ENCODE results near the gene TRMT112. TPM values are rescaled to one million over a fixed set of nuclear protein-coding genes. Genes with fewer than 3 reads are reported as not detected.

The TRMT112 gene
- total RNA-seq, 6 experiments from 2014 or later, result 246 to 269 (median 261) TPM

DNA sequence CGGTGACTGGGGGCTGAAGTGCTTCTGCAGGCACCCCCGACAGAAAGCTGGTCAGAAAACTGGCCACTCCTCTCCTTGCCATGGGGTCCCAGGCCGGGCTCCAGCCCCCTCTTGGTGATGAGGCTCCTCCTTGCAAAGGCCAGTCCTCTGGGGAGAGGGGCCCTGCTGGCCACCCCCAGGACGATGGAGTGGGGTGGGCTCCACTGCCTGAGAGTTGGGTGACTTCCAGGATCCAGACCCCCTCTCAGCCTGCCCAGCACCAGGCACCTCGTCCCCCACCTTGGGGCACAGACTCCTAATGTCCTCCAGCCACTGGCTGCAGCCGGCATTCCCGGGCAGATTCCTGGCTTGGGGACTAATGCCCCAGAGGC lies 41.2 kb upstream of the TRMT112 start:
- Mint-ChIP-seq H3K4me1 (ENCODE audit: low read depth) (peaks cover 28% of the 10 kb centered on the region), H3K9me3 (no peaks in the 10 kb centered on the region), H3K27me3 (ENCODE audit: insufficient read depth) (peaks cover 2% of the 10 kb centered on the region; the same call in 1 of the 2 replicates), H3K4me3 (peak overlapping the region; percentile 63; the same call in 1 of the 2 replicates), H3K36me3 (ENCODE audit: low read depth) (peaks cover 8% of the 10 kb centered on the region; the same call in 1 of the 2 replicates), H3K27ac (peak overlapping the region; percentile 88)
- TF ChIP-seq, protein P1, sequence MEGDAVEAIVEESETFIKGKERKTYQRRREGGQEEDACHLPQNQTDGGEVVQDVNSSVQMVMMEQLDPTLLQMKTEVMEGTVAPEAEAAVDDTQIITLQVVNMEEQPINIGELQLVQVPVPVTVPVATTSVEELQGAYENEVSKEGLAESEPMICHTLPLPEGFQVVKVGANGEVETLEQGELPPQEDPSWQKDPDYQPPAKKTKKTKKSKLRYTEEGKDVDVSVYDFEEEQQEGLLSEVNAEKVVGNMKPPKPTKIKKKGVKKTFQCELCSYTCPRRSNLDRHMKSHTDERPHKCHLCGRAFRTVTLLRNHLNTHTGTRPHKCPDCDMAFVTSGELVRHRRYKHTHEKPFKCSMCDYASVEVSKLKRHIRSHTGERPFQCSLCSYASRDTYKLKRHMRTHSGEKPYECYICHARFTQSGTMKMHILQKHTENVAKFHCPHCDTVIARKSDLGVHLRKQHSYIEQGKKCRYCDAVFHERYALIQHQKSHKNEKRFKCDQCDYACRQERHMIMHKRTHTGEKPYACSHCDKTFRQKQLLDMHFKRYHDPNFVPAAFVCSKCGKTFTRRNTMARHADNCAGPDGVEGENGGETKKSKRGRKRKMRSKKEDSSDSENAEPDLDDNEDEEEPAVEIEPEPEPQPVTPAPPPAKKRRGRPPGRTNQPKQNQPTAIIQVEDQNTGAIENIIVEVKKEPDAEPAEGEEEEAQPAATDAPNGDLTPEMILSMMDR (IDR thresholded peaks at IDR 0.05), result no peak
- no peak for DNase-seq

DNA sequence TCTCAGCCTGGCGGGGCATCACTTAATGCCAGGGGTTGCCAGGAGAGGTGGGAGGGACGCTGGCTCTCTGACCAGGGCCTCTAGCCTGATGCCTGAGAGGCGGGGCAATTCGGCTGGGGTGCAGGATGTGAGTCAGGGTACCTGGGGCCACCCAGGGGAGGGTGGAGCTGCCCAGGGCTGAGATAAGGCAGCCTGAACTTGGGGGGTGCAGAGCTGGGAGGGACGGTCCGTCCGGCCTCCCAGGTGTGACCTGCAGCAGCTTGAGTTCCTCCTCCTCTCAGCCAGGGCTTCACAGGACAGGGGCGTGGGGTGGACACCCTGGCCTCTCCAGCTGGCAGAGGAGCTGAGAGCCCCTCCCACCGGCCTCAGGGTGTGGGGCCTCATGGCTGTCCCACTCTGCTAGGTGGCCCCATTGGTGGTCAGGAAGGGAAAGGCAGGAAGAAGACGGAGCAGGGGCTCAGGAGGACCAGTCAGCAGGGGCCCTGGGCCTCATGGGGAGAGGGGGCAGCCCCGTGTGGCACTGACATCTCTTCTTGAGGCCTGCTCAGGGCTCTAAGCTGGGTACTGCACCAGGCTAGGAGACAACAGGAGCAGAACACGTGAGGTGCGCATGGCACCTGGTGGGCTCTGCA lies 40.7 kb upstream of the TRMT112 start:
- Mint-ChIP-seq H3K27ac (peak overlapping the region; percentile 88), H3K36me3 (ENCODE audit: low read depth) (peaks cover 3% of the 10 kb centered on the region; the same call in 1 of the 2 replicates), H3K4me3 (peak overlapping the region; percentile 63), H3K9me3 (no peaks in the 10 kb centered on the region), H3K4me1 (ENCODE audit: low read depth) (peaks cover 28% of the 10 kb centered on the region), H3K27me3 (ENCODE audit: insufficient read depth) (peaks cover 2% of the 10 kb centered on the region; the same call in 1 of the 2 replicates)
- DNase-seq, result no peak
- TF ChIP-seq, protein P1 (IDR thresholded peaks at IDR 0.05), result no peak

DNA sequence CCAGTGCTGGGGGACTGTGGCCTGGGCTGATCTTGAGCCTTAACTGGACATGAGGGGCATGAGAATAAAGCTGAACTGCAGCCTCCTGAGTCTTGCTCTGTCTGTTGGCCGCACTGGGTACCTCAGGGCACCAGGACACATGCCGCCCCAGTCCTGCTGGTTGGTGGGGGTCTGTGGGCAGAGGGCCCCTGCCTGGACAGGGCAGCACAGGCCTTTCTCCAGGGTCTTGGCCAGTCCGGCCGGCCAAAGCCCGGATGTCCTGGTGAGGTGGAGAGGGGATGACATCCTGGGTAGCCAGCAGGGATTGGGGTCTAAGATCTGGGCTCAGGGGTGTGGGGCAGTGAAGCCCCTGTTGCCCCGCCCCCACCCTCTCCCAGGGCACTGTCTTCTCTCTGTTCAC lies 40.1 kb upstream of the TRMT112 start:
- H3K9me3 Mint-ChIP-seq, result no peaks in the 10 kb centered on the region
- H3K4me1 Mint-ChIP-seq (ENCODE audit: low read depth), result peaks cover 28% of the 10 kb centered on the region
- peaks cover 2% of the 10 kb centered on the region; the same call in 1 of the 2 replicates for H3K27me3 Mint-ChIP-seq (ENCODE audit: insufficient read depth)
- H3K27ac Mint-ChIP-seq, result peak overlapping the region; percentile 88
- DNase-seq, result no peak
- H3K4me3 Mint-ChIP-seq, result peak overlapping the region; percentile 63; the same call in 1 of the 2 replicates
- H3K36me3 Mint-ChIP-seq (ENCODE audit: low read depth), result no peaks in the 10 kb centered on the region
- TF ChIP-seq, protein P1 (IDR thresholded peaks at IDR 0.05), result no peak

DNA sequence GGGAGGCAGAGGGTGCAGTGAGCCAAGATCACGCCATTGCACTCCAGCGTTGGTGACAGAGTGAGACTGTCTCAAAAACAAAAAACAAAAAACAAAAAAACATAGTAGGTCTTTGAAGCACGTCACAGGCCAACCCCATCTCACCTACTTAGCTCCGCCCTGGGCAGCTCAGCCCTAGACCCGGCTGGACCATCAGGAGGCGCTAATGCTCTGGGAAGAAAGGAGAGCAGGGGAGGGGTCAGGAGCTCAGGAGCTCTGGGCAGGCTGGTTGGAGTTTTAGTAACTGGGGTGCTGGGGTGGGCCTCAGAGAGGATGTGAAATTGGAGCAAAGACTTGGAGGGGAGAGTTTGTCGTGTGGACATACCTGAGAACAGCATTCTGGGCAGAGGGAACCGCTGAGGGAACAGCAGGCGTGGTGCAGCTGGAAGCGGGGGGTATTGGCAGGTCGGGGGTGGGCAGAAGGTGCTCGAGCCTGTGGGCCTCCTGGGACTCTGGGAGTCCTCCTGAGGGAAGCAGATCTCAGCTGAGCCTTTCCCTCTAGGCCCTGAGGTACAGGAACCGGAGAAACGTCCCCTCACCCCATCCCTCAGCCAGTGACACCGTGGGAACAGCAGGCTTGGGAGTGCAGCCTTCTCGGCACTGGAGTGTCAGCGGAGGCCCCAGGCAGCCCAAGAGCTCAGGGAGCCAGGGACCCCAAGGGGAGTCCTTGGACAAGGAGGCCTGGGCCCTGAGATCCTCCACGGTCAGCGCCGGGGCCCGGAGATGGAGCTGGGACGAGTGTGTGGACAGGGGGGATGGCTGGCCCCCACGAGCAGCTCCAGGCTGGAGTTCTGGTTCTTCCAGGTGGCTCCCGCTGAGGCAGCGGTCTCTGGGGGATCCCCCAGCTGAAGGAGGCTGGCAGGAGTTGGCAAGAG lies 39.4 kb upstream of the TRMT112 start:
- no peaks in the 10 kb centered on the region for H3K9me3 Mint-ChIP-seq
- no peaks in the 10 kb centered on the region for H3K36me3 Mint-ChIP-seq (ENCODE audit: low read depth)
- DNase-seq, result peak; percentile 53
- H3K4me1 Mint-ChIP-seq (ENCODE audit: low read depth), result peaks cover 28% of the 10 kb centered on the region
- no peak overlapping the region for H3K4me3 Mint-ChIP-seq
- peak overlapping the region; percentile 60 for H3K27ac Mint-ChIP-seq
- peaks cover 2% of the 10 kb centered on the region; the same call in 1 of the 2 replicates for H3K27me3 Mint-ChIP-seq (ENCODE audit: insufficient read depth)
- TF ChIP-seq, protein P1 (IDR thresholded peaks at IDR 0.05), result peak; percentile 68

DNA sequence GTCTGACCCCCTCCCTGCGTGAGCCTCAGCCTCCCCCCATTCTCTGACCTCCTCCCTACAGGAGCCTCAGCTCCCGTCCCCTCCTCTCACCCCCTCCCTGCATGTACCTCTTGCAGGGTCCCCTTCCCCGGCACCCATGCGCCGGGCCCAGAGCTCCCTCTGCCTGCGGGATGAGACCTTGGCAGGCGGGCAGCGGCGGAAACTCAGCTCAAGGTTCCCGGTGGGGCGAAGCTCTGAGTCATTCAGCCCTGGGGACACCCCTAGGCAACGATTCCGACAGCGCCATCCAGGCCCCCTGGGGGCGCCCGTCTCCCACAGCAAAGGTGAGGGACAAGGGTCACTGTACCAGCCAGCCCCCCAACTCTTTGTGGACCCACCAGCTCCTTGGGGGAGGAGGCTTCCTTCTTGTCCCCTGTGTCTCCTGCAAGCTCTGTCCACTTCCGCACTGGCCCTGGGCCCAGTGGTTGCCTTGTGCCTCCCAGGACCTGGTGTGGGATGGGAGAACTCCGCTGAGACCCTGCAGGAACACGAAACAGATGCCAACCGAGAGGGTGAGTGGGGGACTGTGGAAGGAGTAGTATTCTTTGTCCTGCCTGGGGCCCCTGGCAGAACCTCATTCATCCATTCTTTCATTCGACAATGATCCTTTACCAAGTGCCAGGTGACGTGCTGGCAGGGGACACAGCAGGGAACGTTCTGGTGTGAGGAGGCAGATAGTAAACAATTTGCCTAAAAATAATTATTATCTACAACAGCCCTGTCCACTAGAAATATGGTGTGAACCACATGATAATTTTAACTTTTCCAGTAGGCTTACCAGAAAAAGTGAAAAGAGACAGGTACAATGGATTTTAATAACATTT lies 38.0 kb upstream of the TRMT112 start:
- Mint-ChIP-seq H3K27me3 (ENCODE audit: insufficient read depth) (peaks cover 2% of the 10 kb centered on the region; the same call in 1 of the 2 replicates), H3K9me3 (no peaks in the 10 kb centered on the region), H3K4me1 (ENCODE audit: low read depth) (peaks cover 28% of the 10 kb centered on the region), H3K36me3 (ENCODE audit: low read depth) (no peaks in the 10 kb centered on the region), H3K27ac (peak overlapping the region; percentile 65; the same call in 1 of the 2 replicates), H3K4me3 (peak overlapping the region; percentile 62; the same call in 1 of the 2 replicates)
- TF ChIP-seq, protein P1 (IDR thresholded peaks at IDR 0.05), result peak; percentile 81
- peak; percentile 72 for DNase-seq

Measured in HFFc6 (cell line).